ENCODE results near the gene MAP2K3. TPM values are rescaled to one million over a fixed set of nuclear protein-coding genes. Genes with fewer than 3 reads are reported as not detected.

MAP2K3 gene
- total RNA-seq: 4.1 TPM

GRCh38 chr17:21284319-21285163, at the start of gene MAP2K3:
Gene MAP2K3 (plus strand): TSS chr17:21284711. CDS start chr17:21284921, 210 bp downstream.

GRCh38 chr17:21252796-21253645, 31.5 kb upstream of the MAP2K3 start, which contains the start of gene NATD1:
Gene NATD1 (minus strand): TSS chr17:21253410. CDS start chr17:21253264, 146 bp downstream.

Other genes with a start within 250 kb of the MAP2K3 start
- gene USP22, start 241.7 kb upstream of the MAP2K3 start, total RNA-seq: 418 TPM
- 13.8 TPM for gene DHRS7B, start 157.7 kb upstream of the MAP2K3 start, total RNA-seq
- gene TMEM11, start 70.5 kb upstream of the MAP2K3 start, total RNA-seq: 12.2 TPM
- gene NATD1, start 31.3 kb upstream of the MAP2K3 start, total RNA-seq: 2.8 TPM
- gene KCNJ12, start 91.6 kb downstream of the MAP2K3 start, total RNA-seq: 0.63 TPM

Data from parietal lobe (tissue), 1 donor.